Occipital lobe (tissue), 2 donors: ENCODE measurements around the gene ERFE. TPM values are rescaled to one million over a fixed set of nuclear protein-coding genes. Genes with fewer than 3 reads are reported as not detected.

Experiments used
- DNase-seq: peaks from one replicate; lab custom pipeline; 2025; lab: John Stamatoyannopoulos, UW
- total RNA-seq: library from RNA; depleted of rRNA; stranded (reverse); fragments of >200 nt; gene quantifications from one replicate; pipeline ENCODE4 v1.2.3, GENCODE V29; 2014

Gene ERFE
- total RNA-seq, 1 donor from 2014 or later = 1.6 TPM

DNA sequence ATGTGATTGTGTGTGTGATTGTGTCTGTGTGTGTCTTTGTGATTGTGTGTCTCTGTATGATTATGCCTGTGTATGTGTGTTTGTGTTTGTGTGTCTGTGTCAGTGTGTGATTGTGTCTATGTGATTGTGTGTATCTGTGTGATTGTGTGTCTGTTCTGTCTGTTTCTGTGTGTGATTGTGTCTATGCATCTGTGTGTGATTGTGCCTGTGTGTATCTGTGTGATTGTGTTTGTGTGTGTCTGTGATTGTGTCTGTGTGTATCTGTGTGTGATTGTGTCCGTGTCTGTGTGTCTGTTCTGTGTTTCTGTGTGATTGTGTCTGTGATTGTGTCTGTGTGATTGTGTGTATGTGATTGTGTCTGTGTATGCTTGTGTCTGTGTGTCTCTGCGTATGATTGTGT, 32.4 kb upstream of the ERFE start:
- DNase-seq = no peak

DNA sequence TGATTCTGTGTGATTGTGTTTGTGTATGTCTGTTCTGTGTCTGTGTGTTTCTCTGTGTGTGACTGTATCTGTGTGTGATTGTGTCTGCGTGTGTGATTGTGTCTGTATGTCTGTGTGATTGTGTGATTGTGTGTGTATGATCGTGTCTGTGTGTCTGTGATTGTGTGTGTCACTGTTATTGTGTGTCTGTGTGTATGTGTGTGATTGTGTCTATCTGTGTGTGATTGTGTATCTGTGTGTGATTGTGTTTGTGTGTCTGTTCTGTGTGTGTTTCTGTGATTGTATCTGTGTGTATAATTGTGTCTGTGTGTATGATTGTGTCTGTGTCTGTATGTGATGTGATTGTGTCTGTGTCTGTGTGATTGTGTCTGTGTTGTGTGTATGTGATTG, 32.0 kb upstream of the ERFE start:
- no peak for DNase-seq

DNA sequence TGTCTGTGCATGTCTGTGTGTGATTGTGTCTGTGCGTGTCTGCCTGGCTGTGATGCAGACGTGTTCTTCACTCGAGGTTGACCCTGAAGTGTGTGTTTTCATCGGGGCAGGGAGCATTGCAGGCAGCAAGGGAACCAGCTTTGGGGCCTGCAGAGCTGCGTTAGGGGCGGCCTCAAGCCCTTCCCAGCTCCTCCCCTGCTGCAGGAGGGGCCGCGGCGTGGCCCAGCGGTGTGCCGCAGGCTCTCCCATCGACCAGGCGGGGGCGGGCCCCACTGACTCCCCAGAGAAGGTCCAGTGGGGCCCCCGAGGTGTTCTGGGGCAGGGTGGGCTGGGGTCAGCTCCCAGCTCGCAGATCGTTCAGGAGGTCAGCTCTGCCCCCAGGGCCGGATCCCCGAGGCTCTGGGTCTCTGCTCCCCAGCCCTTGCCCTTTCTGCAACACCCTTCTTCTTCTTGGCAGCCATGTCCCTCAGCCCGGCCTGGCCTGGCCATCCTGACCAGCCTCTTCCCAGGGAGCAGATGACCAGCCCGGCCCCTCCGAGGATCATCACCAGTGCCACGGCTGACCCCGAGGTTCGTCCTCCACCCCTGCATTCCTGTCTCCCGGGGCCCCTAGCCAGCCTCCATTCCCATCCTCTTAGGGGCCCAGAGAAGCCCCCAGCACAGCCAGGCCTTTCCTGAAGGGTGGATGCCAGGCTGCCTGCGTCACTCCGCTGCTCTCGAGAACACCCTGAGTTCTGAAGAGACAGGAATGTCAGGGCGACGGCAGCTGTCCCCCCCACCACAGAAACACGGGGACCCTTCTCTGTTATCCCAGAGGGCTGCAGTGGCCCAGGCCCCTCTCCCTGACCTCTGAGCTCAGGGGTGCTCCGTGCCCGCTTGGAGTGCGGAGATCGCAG, 31.4 kb upstream of the ERFE start:
- no peak for DNase-seq

DNA sequence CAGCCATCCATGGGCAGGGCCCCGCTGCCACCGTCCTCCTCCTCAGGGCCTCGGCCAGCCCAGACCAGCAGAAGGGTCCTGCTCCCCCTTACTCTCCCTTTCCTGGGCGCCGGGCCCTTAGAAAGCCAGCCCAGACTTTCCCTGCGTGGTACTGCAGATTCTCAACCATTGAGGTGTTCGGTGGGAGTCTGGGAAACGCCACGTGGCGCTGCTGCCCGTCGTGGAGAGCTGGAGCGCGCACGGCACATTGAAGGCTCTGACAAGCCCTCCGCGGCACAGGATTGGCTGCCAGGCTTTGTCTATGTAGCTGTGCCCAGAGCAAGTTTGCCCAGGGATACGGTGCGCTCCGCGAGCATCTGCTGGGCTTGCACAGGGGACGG, 30.7 kb upstream of the ERFE start:
- no peak for DNase-seq

DNA sequence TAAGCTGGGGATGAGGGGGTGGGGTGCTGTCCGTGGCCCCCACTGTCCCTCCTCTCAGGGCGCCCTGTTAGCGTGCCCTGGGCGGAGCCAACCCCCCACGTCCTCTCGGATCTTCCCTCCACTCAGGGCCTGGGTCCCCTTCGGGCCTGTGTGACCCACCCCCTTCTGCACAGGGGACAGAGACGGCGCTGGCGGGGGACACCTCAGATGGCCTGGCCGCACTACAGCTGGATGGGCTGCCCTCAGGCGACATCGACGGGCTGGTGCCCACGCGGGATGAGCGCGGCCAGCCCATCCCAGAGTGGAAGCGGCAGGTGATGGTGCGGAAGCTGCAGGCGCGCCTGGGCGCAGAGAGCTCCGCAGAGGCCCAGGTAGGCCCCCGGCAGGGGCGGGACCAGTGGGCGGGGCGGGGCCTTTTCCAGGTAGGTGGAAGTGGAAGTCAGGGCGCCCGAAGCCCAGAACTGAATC, 30.2 kb upstream of the ERFE start:
- no peak for DNase-seq

DNA sequence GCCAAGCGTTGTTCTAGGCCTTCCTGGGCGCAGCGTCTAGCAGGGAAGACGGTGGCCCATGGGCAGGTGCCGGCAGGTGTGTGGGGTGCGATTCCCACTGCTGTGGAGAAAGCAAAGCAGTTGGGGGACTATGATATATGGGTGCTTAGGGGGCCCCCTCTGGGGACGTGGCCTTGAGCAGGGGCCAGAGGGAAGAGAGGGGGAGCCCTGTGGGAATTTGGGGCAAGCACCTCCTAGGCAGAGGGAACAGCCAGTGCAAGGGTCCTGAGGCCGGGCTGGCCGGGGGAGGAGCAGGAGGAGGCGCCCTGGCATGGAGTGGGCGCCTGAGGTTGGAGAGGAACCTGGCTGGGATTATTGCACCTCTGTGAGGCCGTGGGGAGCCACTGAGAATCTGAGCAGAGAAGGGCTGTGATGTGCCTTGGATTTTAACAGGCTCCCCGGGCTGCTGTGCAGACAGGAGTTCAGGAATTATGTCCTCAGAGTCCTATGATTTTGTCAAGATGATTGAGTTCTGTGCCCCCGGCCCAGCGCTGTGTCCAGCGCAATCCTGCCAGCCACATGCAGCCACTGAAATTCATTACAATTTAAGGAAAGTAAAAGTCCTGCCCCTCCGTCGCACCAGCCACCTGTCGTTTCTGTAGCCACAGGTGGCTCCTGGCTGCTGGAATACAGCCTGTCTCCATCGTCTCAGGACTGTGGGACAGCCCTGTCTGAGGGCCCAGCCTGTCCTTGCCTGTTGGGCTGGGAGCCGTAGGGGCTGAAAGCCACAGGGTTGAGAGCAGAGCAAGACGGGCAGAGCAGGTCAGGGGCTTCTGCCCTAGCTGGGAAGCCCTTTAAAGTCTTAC, 29.4 kb upstream of the ERFE start:
- DNase-seq = no peak

DNA sequence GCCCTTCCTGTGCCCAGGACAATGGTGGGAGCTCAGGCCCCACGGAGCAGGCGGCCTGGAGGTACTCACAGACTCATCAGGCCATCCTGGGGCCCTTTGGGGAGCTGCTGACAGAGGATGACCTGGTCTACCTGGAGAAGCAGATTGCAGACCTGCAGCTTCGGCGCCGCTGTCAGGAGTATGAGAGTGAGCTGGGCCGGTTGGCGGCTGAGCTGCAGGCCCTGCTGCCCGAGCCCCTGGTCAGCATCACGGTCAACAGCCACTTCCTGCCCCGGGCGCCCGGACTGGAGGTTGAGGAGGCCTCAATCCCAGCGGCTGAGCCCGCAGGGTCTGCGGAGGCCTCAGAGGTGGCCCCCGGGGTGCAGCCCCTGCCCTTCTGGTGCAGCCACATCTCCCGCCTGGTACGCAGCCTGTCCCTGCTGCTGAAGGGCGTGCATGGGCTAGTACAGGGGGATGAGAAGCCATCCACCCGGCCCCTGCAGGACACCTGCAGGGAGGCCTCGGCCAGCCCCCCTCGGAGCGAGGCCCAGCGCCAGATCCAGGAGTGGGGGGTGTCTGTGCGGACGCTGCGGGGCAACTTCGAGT, 28.6 kb upstream of the ERFE start:
- no peak for DNase-seq

DNA sequence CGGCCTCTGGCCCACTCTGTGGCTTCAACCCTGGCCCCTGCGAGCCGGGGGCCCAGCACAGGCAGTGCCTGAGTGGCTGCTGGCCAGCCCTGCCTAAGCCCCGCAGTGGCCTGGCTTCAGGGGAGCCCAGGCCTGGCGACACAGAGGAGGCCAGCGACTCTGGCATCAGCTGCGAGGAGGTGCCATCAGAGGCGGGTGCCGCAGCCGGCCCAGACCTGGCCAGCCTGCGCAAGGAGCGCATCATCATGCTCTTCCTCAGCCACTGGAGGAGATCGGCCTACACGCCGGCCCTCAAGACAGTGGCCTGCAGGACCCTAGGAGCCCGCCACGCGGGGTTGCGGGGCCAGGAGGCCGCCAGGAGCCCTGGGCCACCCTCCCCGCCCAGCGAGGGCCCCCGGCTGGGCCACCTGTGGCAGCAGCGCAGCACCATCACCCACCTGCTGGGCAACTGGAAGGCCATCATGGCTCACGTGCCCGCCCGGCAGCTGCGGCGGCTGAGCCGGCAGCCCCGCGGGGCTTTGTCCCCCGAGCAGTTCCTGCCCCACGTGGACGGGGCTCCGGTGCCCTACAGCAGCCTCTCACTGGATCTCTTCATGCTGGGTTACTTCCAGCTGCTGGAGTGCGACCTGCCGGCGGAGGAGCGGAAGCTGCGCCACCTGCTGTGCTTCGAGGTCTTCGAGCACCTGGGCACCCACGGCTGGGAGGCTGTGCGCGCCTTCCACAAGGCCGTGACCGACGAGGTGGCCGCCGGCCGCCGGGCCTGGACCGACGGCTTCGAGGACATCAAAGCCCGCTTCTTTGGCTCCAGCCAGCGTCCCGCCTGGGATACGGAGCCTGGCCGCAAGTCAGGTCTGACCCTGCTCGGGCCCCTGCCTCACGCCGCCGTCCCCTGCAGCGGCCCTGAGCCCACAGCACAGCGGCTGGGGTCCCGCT, 27.8 kb upstream of the ERFE start:
- DNase-seq = no peak

DNA sequence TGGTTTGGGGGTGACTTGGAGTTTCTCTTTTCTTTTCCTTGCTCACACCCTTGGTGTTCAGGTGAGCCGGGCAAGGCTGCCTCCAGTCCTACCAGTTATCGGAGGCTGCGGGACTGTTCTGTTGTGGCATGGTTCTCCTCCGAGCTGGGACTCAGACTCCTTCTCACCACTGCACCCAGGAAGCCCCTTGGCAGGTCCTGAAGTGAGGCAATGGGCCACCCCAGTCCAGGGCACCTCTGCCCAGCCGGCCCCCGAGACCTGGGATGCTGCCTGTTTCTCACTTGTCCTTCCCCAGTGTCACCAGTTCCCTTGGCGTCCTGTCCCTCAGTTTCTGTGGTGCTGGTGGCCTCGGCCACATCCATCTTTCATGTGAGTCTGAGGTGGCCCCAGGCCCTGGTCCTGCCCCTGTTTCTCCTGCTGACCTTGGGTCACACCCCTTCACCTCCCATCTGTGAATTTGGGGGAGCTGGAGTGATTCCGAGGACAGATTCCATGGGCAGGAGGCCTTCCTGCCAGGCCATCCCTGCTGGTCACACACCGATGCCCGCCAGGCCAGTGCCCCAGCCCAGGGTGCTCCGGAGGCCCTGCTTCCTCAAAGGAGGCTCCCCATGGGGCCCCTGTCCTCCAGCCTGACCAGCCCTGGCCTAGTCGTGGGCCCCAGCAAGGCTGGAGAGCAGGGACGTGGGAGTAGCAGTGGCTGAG, 26.9 kb upstream of the ERFE start:
- DNase-seq = no peak

DNA sequence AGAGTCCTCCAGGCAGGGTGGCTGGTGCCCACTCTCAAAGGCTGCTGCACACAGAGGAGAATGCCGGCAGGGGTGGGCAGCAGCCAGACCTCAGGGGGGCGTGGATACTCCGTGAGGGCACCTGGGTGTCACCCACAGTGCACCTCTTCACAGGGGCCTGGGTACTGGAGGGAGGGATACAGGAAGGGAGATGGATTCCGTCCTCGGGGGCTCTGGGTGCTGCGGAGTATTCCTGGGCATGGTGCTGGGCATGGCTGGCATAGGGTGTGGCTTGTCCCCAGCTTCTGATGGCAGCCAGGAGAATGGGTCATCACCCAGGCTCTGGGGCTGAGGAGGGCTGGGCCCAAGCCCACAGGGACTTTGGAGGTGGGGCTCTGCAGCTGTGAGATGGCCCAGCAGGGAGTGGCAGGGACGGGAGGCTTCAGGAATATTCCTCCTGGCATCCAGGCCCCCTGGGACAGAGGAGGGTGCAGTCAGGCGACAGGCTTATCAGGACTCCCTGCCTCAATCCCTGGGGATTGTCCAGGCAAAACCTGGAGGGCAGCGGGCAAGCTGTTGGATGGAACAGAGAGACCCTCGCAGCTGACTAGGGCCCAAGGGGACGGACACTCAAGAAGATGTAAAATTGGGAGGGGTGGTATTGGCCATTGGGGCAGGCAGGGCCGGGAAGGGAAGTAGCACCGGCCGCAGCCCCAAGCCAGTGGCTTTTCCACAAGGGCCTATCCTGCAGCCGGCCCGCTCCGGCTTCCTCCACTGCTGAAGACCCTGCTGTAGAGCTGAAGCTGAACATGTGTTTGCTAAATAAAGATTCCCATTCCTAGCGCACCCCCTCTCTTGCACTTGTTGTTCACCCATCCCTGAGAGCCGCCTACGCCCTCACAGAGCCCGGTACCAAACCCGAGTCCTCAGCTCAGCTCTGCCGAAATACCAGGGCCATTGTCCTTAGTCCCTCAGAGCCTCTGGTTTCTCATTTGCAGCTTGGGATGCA, 26.0 kb upstream of the ERFE start:
- DNase-seq = no peak

DNA sequence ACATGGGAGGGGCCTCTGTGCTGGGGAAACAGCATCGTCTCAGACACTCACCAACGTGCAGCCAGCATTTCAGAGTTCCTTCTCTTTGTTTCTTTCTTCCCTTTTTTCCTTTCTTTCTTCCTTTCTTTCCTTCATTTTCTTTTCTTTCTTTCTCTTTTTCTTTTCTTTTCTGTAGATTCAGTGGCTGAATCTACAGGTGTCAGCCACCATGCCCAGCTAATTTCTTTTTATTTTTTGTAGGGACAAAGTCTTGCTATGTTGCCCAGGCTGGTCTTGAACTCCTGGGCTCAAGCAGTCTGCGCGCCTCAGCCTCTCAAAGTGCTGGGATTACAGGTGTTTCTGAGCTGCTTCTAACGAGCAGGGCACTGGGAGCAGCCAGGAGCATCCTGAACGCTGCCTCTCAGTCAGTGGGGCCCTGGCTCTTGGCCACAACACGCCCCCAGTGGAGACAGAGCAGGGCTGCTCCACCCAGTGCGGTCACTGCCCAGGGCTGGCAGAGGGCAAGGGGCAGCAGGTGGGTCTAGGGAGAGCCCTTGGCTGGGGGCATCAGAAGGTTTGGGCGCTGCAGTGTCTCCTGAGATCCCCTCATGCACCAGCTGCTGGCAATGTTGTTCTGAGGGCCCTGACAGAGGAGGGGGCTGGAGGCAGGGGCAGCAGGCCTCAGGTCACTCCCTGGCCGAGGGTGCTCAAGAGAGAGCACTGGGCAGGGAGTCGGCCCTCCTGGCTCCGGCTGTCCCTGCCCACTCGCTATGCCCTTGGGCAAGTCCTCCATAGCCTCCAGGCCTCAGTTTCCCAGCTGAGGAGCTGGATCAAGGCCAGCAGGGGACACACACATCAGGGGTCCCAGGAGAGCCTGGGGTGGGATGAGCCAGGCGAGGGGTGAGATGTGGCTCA, 25.0 kb upstream of the ERFE start:
- DNase-seq = no peak

DNA sequence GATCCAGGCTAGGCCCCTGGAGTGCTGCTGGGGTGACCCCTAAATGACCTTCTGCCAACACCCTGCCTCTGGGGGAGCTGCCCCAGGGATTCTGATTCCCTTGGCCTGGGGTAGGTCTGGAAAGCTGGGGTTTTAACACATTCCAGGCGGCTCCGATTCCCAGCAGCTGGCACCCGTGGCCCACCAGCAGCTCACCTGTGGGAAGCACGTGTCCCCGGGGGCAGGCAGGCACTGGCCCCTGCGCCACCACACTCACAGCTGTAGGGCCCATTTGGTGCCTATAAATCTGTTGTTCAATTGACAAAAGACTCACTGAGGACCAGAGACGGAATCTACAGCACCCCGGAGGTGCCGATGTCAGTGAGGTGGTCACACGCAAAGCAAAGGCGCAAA, 24.4 kb upstream of the ERFE start:
- no peak for DNase-seq

DNA sequence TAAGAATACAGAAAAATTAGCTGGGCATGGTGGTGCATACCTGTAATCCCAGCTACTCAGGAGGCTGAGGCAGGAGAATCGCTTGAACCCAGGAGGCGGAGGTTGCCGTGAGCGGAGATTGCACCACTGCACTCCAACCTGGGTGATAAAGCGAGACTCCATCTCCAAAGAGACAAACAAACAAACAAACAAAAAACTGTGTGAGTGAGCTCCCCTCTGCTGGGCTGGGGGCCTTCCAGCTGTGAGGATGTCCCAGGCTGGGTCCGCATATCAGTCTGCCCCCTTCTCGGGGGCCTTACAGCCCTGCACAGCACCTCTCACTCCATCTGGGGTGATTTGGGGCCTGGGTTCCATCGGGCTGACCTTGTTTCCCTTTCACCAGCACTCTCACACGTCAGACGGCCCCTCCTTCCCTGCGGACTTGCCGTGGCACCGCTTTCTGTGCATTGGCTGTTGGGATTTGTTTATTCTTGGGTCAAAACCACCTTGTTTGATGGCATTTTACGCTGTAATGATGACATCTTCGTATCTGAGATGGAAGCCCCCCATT, 23.1 kb upstream of the ERFE start:
- no peak for DNase-seq

DNA sequence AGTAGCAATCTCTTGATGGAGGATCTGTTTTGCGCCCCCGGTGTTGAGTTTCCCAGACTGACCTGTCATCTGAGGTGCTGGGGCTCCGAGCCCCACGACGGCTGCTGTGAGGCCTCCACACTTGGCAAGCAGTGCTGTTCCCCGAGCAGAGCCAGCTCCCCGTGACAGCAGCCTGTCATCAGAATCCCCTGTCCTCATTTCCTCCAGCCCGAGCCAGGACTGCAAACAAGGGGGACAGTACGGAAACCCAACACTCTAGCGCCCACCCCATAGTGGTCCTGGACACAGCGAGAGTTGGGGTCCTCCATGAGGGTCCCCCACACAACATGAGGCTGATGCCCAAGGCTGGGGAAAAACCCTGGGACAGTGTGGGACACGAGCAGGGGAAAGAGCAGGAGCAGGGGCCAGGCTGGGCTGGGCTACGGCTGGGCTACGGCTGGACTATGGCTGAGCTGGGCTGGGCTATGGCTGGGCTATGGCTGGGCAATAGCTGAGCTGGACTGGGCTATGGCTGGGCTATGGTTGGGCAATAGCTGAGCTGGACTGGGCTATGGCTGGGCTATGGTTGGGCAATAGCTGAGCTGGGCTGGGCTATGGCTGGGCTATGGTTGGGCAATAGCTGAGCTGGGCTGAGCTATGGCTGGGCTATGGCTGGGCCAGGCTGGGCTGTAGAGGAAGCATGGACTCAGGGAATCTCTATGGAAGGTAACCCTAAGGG, 21.8 kb upstream of the ERFE start:
- no peak for DNase-seq

DNA sequence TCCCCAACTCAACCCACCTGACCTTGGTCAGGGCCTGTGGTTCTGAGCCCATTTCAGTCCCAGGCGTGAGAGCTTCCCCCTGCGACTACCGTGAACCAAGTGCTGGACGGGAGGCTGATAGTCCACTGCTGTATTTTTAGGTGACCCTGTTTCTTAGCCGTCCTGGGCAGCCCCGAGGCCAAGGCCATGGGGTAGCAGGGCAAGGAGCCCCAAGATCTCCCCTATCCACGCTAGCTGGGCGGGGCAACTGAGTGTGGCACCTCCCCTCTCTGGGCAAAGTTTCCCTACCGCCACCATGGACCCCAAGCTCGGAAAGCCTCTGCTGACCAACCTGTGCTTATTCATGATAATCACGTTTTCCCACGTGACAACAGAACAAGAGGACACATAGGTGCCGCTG, 20.9 kb upstream of the ERFE start:
- DNase-seq = no peak

DNA sequence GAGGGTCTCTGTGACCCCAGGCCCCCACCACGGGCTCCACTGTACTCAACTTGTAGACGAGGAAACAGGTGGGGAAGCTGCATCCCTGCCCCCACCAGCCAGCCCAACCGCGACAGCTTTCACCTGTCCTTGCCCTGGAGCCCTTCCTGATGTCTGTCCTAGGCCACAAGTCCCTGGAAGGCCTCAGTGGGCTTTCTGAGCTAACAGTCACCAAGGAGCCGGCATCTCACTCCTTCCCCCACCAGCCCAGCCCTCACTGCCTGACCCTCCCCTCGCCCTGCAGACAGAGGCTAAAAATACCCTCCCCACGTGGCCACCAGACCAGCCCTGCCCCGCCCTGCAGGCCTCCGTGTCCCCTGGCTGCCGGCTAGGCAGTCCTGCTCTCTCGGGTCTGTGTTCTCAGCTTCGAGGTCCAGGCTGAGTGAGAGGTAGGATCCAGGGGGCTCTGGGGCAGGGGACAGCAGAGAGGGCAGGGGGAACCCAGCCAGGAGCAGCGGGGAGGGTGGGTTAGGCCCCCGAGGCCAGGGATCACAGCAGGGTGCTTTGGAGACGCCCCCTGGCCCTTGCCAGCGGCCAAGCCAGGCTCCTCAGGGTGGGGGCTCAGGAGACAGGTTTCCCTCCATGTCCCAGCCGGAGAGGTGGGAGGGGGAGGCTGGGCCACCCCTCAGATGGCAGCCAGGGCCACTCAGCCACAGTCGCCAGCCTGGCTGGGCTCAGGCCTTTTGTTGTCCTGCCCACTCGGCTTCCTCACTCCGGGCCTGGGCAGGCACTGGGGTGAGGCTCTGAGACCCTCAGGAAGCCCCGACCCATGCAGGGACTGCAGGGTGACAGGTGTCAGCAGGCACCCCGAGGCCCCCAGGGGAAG, 20.2 kb upstream of the ERFE start, which contains the start of gene KLHL30:
Gene KLHL30, plus strand, starts transcription at position 338 of the 865 bp plus-strand sequence. CDS start 2,087 bp downstream, outside the sequence.
- no peak for DNase-seq
